IMR-90 (cell line): ENCODE results near the gene MSANTD4. TPM values are rescaled to one million over a fixed set of nuclear protein-coding genes. Genes with fewer than 3 reads are reported as not detected.

Experiments used
- ATAC-seq: fragments of 200-7000 bp; cut with Tn5 transposase; 2 replicates; pipeline ENCODE4 v1.9.1; 2020; ENCODE audit warnings: low read depth, mild to moderate bottlenecking, moderate library complexity
- BruUV-seq: library from RNA; stranded (reverse); fragments of 400-500 nt; replicated peaks from 2 replicates; lab custom pipeline; 2021; lab: Mats Ljungman, UMichigan
- CTCF ChIA-PET: fragments of 300-600 bp; formaldehyde crosslinking; extraction: SDS; loops from one replicate; lab custom pipeline; 2021; ENCODE audit warnings: antibody characterized with exemption; lab: Yijun Ruan, JAX
- POLR2A ChIA-PET: fragments of 300-600 bp; sonication (Branson Sonifier 250); formaldehyde crosslinking; loops from one replicate; lab custom pipeline; 2022; ENCODE audit warnings: antibody characterized with exemption; ENCODE audit not compliant: unreplicated experiment; lab: Charles Lee
- DNase-seq: peaks from one replicate; pipeline ENCODE4 v3.0.0; 2013
- H2AFZ ChIP-seq: replicated peaks from 2 replicates; pipeline ENCODE3; 2013; ENCODE audit warnings: low read length, mild to moderate bottlenecking; ENCODE audit not compliant: poor library complexity
- H2AK5ac ChIP-seq: 2 replicates; pipeline ENCODE4 v1.6.1; 2013; ENCODE audit warnings: low read depth, low read length, inconsistent platforms
- H2AK9ac ChIP-seq: replicated peaks from 2 replicates; pipeline ENCODE3; 2013; ENCODE audit warnings: mild to moderate bottlenecking, low read depth, low read length, moderate library complexity; ENCODE audit not compliant: poor library complexity
- H2BK120ac ChIP-seq: 2 replicates; pipeline ENCODE4 v1.6.1; 2013; ENCODE audit warnings: low read depth, low read length, inconsistent platforms
- H2BK15ac ChIP-seq: 3 replicates; pipeline ENCODE4 v1.6.1; 2013; ENCODE audit warnings: low read depth, low read length, inconsistent platforms
- H2BK20ac ChIP-seq: 2 replicates; pipeline ENCODE4 v1.6.1; 2013; ENCODE audit warnings: low read depth, mild to moderate bottlenecking, inconsistent platforms, low read length, moderate library complexity
- H2BK5ac ChIP-seq: 2 replicates; pipeline ENCODE4 v1.6.1; 2013; ENCODE audit warnings: mild to moderate bottlenecking, low read depth, low read length, inconsistent platforms; ENCODE audit not compliant: poor library complexity, severe bottlenecking
- H3K14ac ChIP-seq: replicated peaks from 2 replicates; pipeline ENCODE4 v1.6.1; 2013; ENCODE audit warnings: low read depth, low read length, inconsistent platforms
- H3K18ac ChIP-seq: 2 replicates; pipeline ENCODE4 v1.6.1; 2013; ENCODE audit warnings: low read depth, low read length, control low read depth
- H3K23ac ChIP-seq: 2 replicates; pipeline ENCODE4 v1.6.1; 2013; ENCODE audit warnings: low read depth, low read length, inconsistent platforms
- H3K27ac ChIP-seq: 2 replicates; pipeline ENCODE4 v1.5.1; 2013; ENCODE audit warnings: mild to moderate bottlenecking, control low read depth, low read length; ENCODE audit not compliant: insufficient read depth
- H3K27me3 ChIP-seq: 2 replicates; pipeline ENCODE4 v1.6.1; 2013; ENCODE audit warnings: low read length; ENCODE audit not compliant: control insufficient read depth, insufficient read depth
- H3K36me3 ChIP-seq: 2 replicates; pipeline ENCODE4 v1.6.1; 2013; ENCODE audit warnings: low read length, mixed read lengths; ENCODE audit not compliant: control insufficient read depth, insufficient read depth
- H3K4ac ChIP-seq: 2 replicates; pipeline ENCODE4 v1.6.1; 2013; ENCODE audit warnings: low read depth, low read length, inconsistent platforms
- H3K4me1 ChIP-seq: 2 replicates; pipeline ENCODE4 v1.6.1; 2013; ENCODE audit warnings: low read length, mixed read lengths; ENCODE audit not compliant: control insufficient read depth, insufficient read depth
- H3K4me2 ChIP-seq: 2 replicates; pipeline ENCODE4 v1.6.1; 2013; ENCODE audit warnings: low read depth, mild to moderate bottlenecking, control low read depth, low read length, moderate library complexity
- H3K4me3 ChIP-seq: 2 replicates; pipeline ENCODE4 v1.5.1; 2013; ENCODE audit warnings: low read depth, mild to moderate bottlenecking, control low read depth, low read length, moderate library complexity; ENCODE audit not compliant: insufficient read depth
- H3K56ac ChIP-seq: 2 replicates; pipeline ENCODE4 v1.6.1; 2013; ENCODE audit warnings: low read length, inconsistent platforms; ENCODE audit not compliant: insufficient read depth; ENCODE audit errors: extremely low read depth
- H3K79me1 ChIP-seq, 2 experiments: 2 replicates each; pipeline ENCODE4 v1.6.1; 2013; ENCODE audit warnings: low read length in 2 of 2, inconsistent platforms in 1 of 2, low read depth in 1 of 2
- H3K9ac ChIP-seq: 2 replicates; pipeline ENCODE4 v1.6.1; 2013; ENCODE audit warnings: low read depth, low read length, control low read depth
- H3K9me1 ChIP-seq: 2 replicates; pipeline ENCODE4 v1.6.1; 2013; ENCODE audit warnings: low read length, inconsistent platforms; ENCODE audit not compliant: insufficient read depth
- H3K9me3 ChIP-seq: 2 replicates; pipeline ENCODE4 v1.6.1; 2013; ENCODE audit warnings: low read length; ENCODE audit not compliant: control insufficient read depth, insufficient read depth
- H4K20me1 ChIP-seq: 2 replicates; pipeline ENCODE4 v1.6.1; 2013; ENCODE audit warnings: low read length, inconsistent platforms; ENCODE audit not compliant: insufficient read depth
- H4K5ac ChIP-seq: 2 replicates; pipeline ENCODE4 v1.6.1; 2013; ENCODE audit warnings: mild to moderate bottlenecking, low read depth, low read length, control low read depth
- H4K8ac ChIP-seq, 2 experiments: 2 replicates each; pipeline ENCODE4 v1.6.1; 2013; ENCODE audit warnings: low read depth in 2 of 2, low read length in 2 of 2, control low read depth in 1 of 2, inconsistent platforms in 1 of 2
- H4K91ac ChIP-seq: 2 replicates; pipeline ENCODE4 v1.6.1; 2013; ENCODE audit warnings: low read depth, low read length, inconsistent platforms; ENCODE audit not compliant: insufficient read depth
- BHLHE40 ChIP-seq: fragments of 150-350 bp; IDR thresholded peaks from 2 replicates; pipeline ENCODE4 v1.6.1; 2016; ENCODE audit warnings: mild to moderate bottlenecking, low read depth, low read length
- CEBPB ChIP-seq: IDR thresholded peaks from 2 replicates; pipeline ENCODE4 v1.6.1; 2012; ENCODE audit warnings: low read depth, low read length, improper control_type of control experiment
- CHD1 ChIP-seq: IDR thresholded peaks from 2 replicates; pipeline ENCODE4 v1.6.1; 2012; ENCODE audit warnings: low read depth, low read length, improper control_type of control experiment
- FOS ChIP-seq: fragments of 150-350 bp; IDR thresholded peaks from 2 replicates; pipeline ENCODE4 v1.6.1; 2016; ENCODE audit warnings: low read depth, low read length
- MAFK ChIP-seq: IDR thresholded peaks from 2 replicates; pipeline ENCODE4 v1.6.1; 2012; ENCODE audit warnings: low read depth, low read length, improper control_type of control experiment
- MAZ ChIP-seq: IDR thresholded peaks from 2 replicates; pipeline ENCODE4 v1.6.1; 2012; ENCODE audit warnings: low read depth, mild to moderate bottlenecking, low read length, improper control_type of control experiment, moderate library complexity, borderline replicate concordance
- MXI1 ChIP-seq: IDR thresholded peaks from 2 replicates; pipeline ENCODE4 v1.6.1; 2012; ENCODE audit warnings: low read depth, mild to moderate bottlenecking, low read length, moderate library complexity, borderline replicate concordance
- NFE2L2 ChIP-seq: fragments of 150-350 bp; IDR thresholded peaks from 2 replicates; pipeline ENCODE4 v1.6.1; 2016; ENCODE audit warnings: low read depth, mild to moderate bottlenecking, low read length
- POLR2A ChIP-seq: IDR thresholded peaks from 2 replicates; pipeline ENCODE4 v1.6.1; 2012; ENCODE audit warnings: mild to moderate bottlenecking, low read depth, low read length
- RAD21 ChIP-seq: IDR thresholded peaks from 2 replicates; pipeline ENCODE4 v1.6.1; 2012; ENCODE audit warnings: low read length, improper control_type of control experiment
- RCOR1 ChIP-seq: IDR thresholded peaks from 2 replicates; pipeline ENCODE4 v1.6.1; 2012; ENCODE audit warnings: mild to moderate bottlenecking, low read length, improper control_type of control experiment; ENCODE audit not compliant: insufficient replicate concordance
- RFX5 ChIP-seq: IDR thresholded peaks from 2 replicates; pipeline ENCODE4 v1.8.0; 2012; ENCODE audit warnings: low read depth, mild to moderate bottlenecking, low read length, moderate library complexity
- SMC3 ChIP-seq: fragments of 150-350 bp; IDR thresholded peaks from 2 replicates; pipeline ENCODE4 v1.6.1; 2016; ENCODE audit warnings: low read depth, mild to moderate bottlenecking, antibody characterized with exemption, low read length, moderate library complexity
- WGBS, 2 experiments: methylation state at CpG; one replicate each; pipeline versions ENCODE4 v1.1.5 to v1.1.7; 2013; ENCODE audit warnings: missing lambda C conversion rate in 2 of 2; ENCODE audit not compliant: insufficient read length in 1 of 2; ENCODE audit errors: extremely low coverage in 2 of 2; 5-methylcytosine and 5-hydroxymethylcytosine counted together
- dilution Hi-C: fragments of 300-500 bp; cut with HindIII; formaldehyde crosslinking; loops from one replicate; pipeline ENCODE4 v1.14.3; 2018; ENCODE audit warnings: low sequenced_read_pairs; ENCODE audit not compliant: unreplicated experiment
- in situ Hi-C: fragments of 300-500 bp; cut with MboI; formaldehyde crosslinking; loops from 3 replicates; pipeline ENCODE4 v1.14.3; 2019; ENCODE audit warnings: low sequenced_read_pairs, inconsistent platforms, mixed read lengths
- intact Hi-C: fragments of 100-400 bp; cut with micrococcal nuclease; formaldehyde crosslinking; loops from 2 replicates; pipeline ENCODE4 v1.10.0; 2022
- polyA plus RNA-seq, 3 experiments: library from polyadenylated mRNA; depleted of rRNA; stranded (reverse); fragments of >200 nt; gene quantifications; 2 replicates each; pipeline ENCODE4 v1.2.3, GENCODE V29; 2012; ENCODE audit warnings: low replicate concordance in 1 of 3
- total RNA-seq: library from RNA; depleted of rRNA; stranded (reverse); fragments of >200 nt; gene quantifications from 2 replicates; pipeline ENCODE4 v1.2.3, GENCODE V29; 2012
- TF ChIP-seq, protein P1 (sequence below): fragments of 150-350 bp; IDR thresholded peaks from 2 replicates; pipeline ENCODE4 v1.6.1; 2017; ENCODE audit warnings: mild to moderate bottlenecking, antibody characterized with exemption, low read length, low read depth
- TF ChIP-seq, protein P2 (sequence below): conservative IDR thresholded peaks from 2 replicates; pipeline ENCODE4 v1.5.1; 2012; ENCODE audit warnings: mild to moderate bottlenecking, low read depth, low read length, improper control_type of control experiment
- TF ChIP-seq, protein P3 (sequence below): fragments of 150-350 bp; IDR thresholded peaks from 2 replicates; pipeline ENCODE4 v1.6.1; 2016; ENCODE audit warnings: low read depth, mild to moderate bottlenecking, low read length, moderate library complexity, borderline replicate concordance

Gene MSANTD4
- total and polyA plus RNA-seq, 2 of the 4 experiments (the other 2 are of a cell fraction), result 9.4 to 18.8 TPM

DNA sequence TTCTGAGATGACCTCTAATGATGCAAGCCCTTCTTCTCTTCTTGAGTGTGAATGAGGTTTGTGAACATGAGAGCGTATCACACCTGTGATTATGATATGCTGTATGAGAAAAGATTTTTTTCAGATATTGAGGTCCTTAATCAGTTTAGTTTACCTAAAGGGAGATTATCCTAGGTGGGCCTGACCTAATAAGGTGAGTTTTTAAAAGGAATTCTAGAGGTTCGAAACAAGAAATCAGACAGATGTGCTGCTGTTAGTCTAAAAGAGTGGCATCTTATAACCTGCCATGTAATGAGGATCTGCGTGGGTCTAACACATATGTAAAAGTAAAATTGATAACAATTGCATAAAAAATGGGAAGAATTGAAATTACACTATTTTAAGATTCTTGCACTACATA is 33.8 kb downstream of the MSANTD4 start:
- Histone ChIP-seq H4K20me1 (no peaks in the 10 kb centered on the region), H3K4ac (no peak overlapping the region), H2BK5ac (no peak overlapping the region), H3K9ac (no peak overlapping the region), H2BK20ac (no peak overlapping the region), H3K36me3 (no peaks in the 10 kb centered on the region), H3K9me1 (peaks cover 5% of the 10 kb centered on the region; the same call in 1 of the 2 replicates), H2AK9ac (no peak overlapping the region), H3K27me3 (no peaks in the 10 kb centered on the region), H3K9me3 (no peaks in the 10 kb centered on the region), H3K18ac (no peak overlapping the region), H4K5ac (no peak overlapping the region), H3K79me1 (no peaks in the 10 kb centered on the region), H3K27ac (no peak overlapping the region), H3K4me3 (no peak overlapping the region), H2AK5ac (no peak overlapping the region), H3K4me1 (peaks cover 4% of the 10 kb centered on the region), H3K14ac (no peak overlapping the region), H4K91ac (no peak overlapping the region), H3K23ac (no peak overlapping the region), H3K4me2 (no peak overlapping the region), H4K8ac (no peak overlapping the region), H2BK120ac (no peak overlapping the region), H2AFZ (no peak overlapping the region), H2BK15ac (no peak overlapping the region), H3K56ac (no peak overlapping the region)
- ChIA-PET POLR2A (no interaction called here), CTCF (no interaction called here)
- WGBS, 2 experiments, result no CpG with 5 or more reads among the region's 3 CpGs
- BruUV-seq, result no TSS peak
- intact Hi-C loops (no loop called here), dilution Hi-C loops (no loop called here), in situ Hi-C loops (no loop called here)
- DNase-seq (no peak), ATAC-seq (no peak)
- TF ChIP-seq CEBPB, result no peak
- TF ChIP-seq BHLHE40, result no peak
- TF ChIP-seq, protein P1, sequence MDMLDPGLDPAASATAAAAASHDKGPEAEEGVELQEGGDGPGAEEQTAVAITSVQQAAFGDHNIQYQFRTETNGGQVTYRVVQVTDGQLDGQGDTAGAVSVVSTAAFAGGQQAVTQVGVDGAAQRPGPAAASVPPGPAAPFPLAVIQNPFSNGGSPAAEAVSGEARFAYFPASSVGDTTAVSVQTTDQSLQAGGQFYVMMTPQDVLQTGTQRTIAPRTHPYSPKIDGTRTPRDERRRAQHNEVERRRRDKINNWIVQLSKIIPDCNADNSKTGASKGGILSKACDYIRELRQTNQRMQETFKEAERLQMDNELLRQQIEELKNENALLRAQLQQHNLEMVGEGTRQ, result no peak
- TF ChIP-seq, protein P2, sequence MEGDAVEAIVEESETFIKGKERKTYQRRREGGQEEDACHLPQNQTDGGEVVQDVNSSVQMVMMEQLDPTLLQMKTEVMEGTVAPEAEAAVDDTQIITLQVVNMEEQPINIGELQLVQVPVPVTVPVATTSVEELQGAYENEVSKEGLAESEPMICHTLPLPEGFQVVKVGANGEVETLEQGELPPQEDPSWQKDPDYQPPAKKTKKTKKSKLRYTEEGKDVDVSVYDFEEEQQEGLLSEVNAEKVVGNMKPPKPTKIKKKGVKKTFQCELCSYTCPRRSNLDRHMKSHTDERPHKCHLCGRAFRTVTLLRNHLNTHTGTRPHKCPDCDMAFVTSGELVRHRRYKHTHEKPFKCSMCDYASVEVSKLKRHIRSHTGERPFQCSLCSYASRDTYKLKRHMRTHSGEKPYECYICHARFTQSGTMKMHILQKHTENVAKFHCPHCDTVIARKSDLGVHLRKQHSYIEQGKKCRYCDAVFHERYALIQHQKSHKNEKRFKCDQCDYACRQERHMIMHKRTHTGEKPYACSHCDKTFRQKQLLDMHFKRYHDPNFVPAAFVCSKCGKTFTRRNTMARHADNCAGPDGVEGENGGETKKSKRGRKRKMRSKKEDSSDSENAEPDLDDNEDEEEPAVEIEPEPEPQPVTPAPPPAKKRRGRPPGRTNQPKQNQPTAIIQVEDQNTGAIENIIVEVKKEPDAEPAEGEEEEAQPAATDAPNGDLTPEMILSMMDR, result no peak
- TF ChIP-seq MAFK, result no peak
- no peak for TF ChIP-seq RAD21
- no peak for TF ChIP-seq CHD1
- TF ChIP-seq RFX5, result no peak
- TF ChIP-seq NFE2L2, result no peak
- TF ChIP-seq POLR2A, result no peak
- no peak for TF ChIP-seq MXI1
- TF ChIP-seq, protein P3, sequence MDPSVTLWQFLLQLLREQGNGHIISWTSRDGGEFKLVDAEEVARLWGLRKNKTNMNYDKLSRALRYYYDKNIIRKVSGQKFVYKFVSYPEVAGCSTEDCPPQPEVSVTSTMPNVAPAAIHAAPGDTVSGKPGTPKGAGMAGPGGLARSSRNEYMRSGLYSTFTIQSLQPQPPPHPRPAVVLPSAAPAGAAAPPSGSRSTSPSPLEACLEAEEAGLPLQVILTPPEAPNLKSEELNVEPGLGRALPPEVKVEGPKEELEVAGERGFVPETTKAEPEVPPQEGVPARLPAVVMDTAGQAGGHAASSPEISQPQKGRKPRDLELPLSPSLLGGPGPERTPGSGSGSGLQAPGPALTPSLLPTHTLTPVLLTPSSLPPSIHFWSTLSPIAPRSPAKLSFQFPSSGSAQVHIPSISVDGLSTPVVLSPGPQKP, result no peak
- no peak for TF ChIP-seq RCOR1
- no peak for TF ChIP-seq SMC3
- no peak for TF ChIP-seq FOS
- no peak for TF ChIP-seq MAZ
